Activated CD4-positive, alpha-beta T cell treated with anti-CD3 and anti-CD28 coated beads, Interleukin-2, Interleukin-6, amounts not matched to agents 100 ng/mL and 50 ng/mL, durations not matched to agents 16 hours and 8 hours (primary cell): Measurements from ENCODE around the gene CR2.
"Not testable (repeated sequence)": the region's sequence is repeated elsewhere in the genome, so short reads cannot be mapped to it uniquely, and the experiment has no call there.

Experiments
- DNase-seq: peaks from one replicate; pipeline ENCODE4 v3.0.0-alpha.2; 2020

CR2 gene

GRCh38 chr1:207516729-207517128 lies 62.6 kb downstream of the CR2 start:
- no peak for DNase-seq

GRCh38 chr1:207518608-207519236 lies 64.6 kb downstream of the CR2 start:
- no peak for DNase-seq

- no peak for DNase-seq
These were observed 65.6 kb downstream of the CR2 start for GRCh38 chr1:207519505-207520399.

- not testable (repeated sequence) for DNase-seq
These were observed 66.5 kb downstream of the CR2 start for GRCh38 chr1:207520400-207521345.

GRCh38 chr1:207525239-207525638 lies 71.1 kb downstream of the CR2 start:
- DNase-seq, result not testable (repeated sequence)

GRCh38 chr1:207528401-207528800 lies 74.3 kb downstream of the CR2 start:
- DNase-seq, result not testable (repeated sequence)

GRCh38 chr1:207536263-207536662 lies 82.1 kb downstream of the CR2 start:
- DNase-seq, result not testable (repeated sequence)
